GM18907 (cell line): ENCODE results near the gene CIZ1.
A peak's percentile ranks its signal among the peaks of the same experiment; 100 is the strongest.
"Not testable (repeated sequence)": the region's sequence is repeated elsewhere in the genome, so short reads cannot be mapped to it uniquely, and the experiment has no call there.

Experiments
- ATAC-seq: cut with Tn5 transposase; IDR thresholded peaks from one replicate; pipeline ENCODE4 v1.9.1; 2021; ENCODE audit warnings: mild to moderate bottlenecking, moderate library complexity; ENCODE audit not compliant: unreplicated experiment

Gene CIZ1

GRCh38 chr9:128192601-128193371 is 1.4 kb upstream of the CIZ1 start:
- ATAC-seq = no peak

- ATAC-seq = peak; percentile 24
Observed at GRCh38 chr9:128190516-128191405, 611 bp downstream of the CIZ1 start.

- no peak for ATAC-seq
Observed at GRCh38 chr9:128190013-128190412, 1.4 kb downstream of the CIZ1 start.

DNA sequence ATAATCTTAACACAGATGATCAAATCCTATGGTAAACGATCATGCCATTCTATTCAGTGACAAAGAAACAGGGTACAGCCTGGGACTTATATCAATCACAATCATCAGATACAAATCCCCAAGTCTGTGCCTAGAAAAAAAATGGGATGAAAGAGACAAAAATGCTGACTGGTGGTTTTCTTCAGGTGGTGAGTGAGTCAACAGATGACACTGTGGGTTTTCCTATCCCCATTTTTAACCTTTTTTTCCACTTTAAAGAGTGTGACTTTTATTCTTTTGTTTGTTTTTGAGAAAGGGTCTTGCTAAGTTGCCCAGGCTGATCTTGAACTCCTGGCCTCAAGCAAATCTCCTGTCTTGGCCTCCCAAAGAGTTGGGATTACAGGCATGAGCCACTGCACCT is 3.2 kb downstream of the CIZ1 start:
- ATAC-seq = no peak

DNA sequence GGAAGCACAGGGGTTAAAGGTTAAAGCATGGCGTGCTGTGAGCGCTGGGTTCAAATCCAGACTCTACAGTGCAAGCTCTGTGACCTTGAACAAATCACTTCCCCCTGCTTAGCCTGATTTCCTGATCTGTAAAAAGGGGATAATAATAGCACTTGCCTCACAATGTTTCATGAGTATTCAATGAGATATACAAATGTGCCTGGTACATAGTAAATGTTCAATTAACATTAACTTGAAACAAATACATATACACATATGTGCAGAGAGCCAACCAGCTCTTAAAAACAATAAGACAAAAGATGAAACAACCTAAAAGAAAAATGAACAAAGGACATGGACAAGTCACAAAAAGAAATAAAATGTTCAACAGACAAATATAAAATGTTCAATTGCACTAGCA is 4.0 kb downstream of the CIZ1 start:
- no peak for ATAC-seq

- ATAC-seq = no peak
Observed at GRCh38 chr9:128185979-128186965, 5.1 kb downstream of the CIZ1 start.

GRCh38 chr9:128182893-128183588 is 8.3 kb downstream of the CIZ1 start:
- ATAC-seq = no peak

GRCh38 chr9:128181480-128181879 is 9.9 kb downstream of the CIZ1 start:
- not testable (repeated sequence) for ATAC-seq

GRCh38 chr9:128180447-128180846 is 10.9 kb downstream of the CIZ1 start:
- ATAC-seq = no peak

GRCh38 chr9:128180001-128180400 is 11.4 kb downstream of the CIZ1 start:
- ATAC-seq = no peak

DNA sequence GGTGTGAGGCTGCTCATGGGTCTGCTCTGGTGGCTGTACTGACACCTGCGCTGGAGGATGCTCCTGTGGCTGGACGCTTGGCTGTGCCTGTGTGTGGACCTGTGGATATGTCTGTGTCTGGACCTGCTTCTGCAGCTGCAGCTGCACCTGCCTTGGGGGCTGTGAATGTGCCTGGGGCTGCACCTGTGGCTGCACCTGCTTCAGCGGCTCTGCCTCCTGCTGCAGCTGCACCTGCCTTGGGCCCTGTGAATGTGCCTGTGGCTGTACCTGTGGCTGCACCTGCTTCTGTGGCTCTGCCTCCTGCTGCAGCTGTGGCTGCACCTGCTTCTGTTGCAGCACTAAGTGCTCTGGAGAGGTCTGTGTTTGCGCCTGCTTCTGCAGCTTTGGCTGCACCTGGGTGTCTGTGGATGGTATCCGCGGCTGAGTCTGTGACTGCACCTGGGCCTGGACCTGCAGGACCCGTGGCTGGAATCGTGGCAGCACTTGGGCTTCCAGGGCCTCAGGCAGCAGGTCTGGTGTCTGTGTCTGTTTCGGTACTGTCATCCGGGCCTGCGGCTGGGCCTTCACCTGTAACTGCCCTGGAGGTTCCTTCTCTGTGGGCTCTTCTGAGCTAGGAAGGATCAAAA is 12.5 kb downstream of the CIZ1 start:
- no peak for ATAC-seq

DNA sequence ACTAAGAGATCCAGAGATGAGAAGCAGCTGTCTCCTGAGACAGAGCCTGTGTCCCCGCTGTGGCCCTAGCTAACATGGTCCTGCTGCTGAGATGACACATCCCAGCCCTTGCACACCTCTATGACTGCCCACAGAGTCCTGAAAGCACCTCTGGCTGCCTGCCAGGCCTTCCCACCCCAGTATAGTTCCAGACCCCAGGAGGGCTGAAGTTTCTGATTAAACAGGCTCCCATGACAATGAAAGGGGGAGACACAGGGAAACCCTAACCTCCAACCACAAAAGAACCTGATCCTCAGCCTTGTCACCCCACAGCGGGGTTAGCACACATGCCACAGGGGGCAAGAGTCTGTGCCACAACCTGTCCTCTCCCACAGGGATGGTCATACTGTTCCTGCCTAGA is 15.6 kb downstream of the CIZ1 start:
- no peak for ATAC-seq

- ATAC-seq = no peak
Observed at GRCh38 chr9:128175102-128175563, 16.2 kb downstream of the CIZ1 start.

GRCh38 chr9:128174062-128174461 is 17.3 kb downstream of the CIZ1 start:
- no peak for ATAC-seq

GRCh38 chr9:128169925-128170324 is 21.4 kb downstream of the CIZ1 start:
- ATAC-seq = no peak

- ATAC-seq = no peak
Observed at GRCh38 chr9:128169492-128169891, 21.9 kb downstream of the CIZ1 start.

- ATAC-seq = no peak
Observed at GRCh38 chr9:128168731-128169308, 22.6 kb downstream of the CIZ1 start.

DNA sequence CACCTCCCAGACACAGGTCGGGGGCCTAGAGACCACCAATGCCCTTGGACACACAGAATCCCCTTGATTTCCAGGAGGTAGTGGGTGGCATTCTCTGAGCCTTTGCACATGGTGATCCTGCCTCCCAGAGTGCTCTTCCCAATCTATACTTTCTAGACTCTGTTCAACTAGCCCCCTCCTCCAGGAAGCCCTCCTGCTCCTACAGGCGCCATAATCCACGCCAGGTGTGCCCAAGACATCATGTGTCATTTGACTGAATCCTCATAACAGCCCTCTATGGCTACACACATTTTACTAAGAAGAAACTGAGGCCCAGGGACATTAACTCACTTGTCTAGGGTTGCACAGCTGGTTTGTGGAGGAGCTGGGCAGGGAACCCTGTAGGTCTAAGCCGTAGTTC is 24.2 kb downstream of the CIZ1 start:
- ATAC-seq = no peak

GRCh38 chr9:128166169-128166568 is 25.2 kb downstream of the CIZ1 start:
- ATAC-seq = no peak
